Left kidney (tissue), 2 donors: ENCODE measurements around the gene ITSN1. TPM values are rescaled to one million over a fixed set of nuclear protein-coding genes. Genes with fewer than 3 reads are reported as not detected.

Experiments used
- DNase-seq: peaks from one replicate; pipeline ENCODE4 v3.0.0-alpha.2; 2013
- polyA plus RNA-seq: library from polyadenylated mRNA; unstranded; fragments of 120-200 nt; gene quantifications from one replicate; pipeline ENCODE4 v1.2.1, GENCODE V29; 2013; ENCODE audit not compliant: insufficient read length

Gene ITSN1
- polyA plus RNA-seq, 1 donor, result 56.2 TPM

DNA sequence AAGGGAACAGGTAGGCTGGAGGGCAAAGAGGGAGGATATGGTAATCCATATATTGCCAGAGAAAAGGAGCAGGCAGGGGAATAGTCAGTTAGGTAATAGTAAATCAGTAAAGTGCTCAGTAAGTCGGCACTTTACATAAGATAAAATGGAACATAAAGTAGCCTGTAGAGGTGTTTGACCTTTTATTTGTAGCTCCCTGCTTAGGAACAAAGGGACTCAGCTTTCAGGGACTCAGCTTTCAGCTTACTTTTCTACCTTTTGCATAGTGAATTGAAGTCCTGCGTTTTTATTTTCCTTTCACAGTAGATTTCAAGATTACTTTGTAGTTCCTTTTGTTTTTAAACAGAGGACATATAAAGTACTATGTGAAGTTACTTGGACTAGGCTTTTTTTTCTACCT lies 87.3 kb downstream of the ITSN1 start:
- no peak for DNase-seq

DNA sequence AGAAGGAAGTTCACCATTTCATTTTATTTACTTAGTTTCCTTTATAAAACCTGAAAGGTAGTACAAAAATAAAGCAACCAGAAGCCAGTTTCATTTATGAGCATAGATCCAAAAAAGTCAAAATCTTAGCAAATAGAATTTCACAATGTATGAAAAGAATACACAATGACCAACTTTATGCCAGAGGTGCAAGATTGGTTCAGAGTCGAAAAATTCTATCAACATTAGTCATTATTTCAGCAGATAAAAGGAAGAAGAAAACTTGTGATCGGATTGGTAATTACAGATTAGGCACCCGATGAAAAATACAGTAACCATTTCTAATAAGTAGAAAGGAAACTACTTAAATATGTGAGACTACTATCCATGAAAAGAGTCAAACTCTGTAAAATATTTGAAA lies 89.1 kb downstream of the ITSN1 start:
- no peak for DNase-seq

DNA sequence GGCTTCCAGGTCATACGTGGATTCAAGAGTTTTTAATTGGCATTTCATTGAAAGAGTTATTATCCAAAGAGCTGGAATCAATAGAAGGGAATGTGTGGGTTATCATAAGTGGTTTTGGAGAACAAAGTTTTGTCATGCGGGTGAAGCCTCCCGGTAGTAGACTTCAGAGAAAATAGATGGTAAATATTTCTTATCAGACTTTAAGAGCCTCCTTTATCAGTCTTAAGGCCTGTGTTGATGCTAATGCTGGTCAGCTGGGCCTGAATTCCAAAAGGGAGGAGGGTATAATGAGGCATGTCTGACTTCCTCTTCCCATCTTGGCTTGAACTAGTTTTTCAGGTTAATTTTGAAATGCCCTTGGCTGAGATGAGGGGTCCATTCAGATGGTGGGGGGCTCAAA lies 89.7 kb downstream of the ITSN1 start:
- no peak for DNase-seq

DNA sequence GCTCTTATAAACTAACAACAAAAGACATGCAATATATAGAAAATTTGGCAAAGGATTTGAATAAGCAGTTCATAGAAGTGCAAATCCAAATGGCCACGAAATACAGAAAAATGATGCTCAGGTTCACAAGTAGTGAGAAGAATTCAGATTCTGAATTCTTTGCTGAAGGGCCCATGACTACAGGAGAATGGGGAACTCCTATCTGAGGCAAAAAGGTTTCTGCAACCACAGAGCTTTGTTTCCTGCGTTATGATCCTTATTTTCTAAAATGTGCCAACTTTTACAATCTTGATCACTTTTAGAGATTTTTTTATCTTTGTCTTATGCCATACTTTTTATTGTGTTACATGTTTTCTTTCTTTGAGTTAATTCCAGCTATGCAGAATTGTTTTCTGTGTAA lies 91.3 kb downstream of the ITSN1 start:
- no peak for DNase-seq

DNA sequence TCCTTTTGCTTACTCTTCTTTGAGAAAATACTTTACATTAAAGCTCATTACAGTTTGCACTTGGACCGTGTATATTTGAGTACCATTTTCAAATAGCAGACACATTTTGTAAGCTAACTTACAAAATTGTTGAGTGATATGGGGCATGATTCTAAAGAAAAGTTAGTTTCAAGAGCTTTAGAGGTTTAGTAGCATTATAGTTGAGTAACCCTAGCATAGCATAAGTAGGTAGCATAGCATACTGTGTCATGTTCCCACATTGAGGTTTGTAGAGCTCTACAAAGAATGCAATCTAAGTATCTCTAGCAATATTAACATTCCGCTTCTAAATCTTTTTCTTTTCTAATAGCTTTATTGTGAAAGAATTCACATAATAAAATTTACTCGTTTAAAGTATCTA lies 92.0 kb downstream of the ITSN1 start:
- no peak for DNase-seq

DNA sequence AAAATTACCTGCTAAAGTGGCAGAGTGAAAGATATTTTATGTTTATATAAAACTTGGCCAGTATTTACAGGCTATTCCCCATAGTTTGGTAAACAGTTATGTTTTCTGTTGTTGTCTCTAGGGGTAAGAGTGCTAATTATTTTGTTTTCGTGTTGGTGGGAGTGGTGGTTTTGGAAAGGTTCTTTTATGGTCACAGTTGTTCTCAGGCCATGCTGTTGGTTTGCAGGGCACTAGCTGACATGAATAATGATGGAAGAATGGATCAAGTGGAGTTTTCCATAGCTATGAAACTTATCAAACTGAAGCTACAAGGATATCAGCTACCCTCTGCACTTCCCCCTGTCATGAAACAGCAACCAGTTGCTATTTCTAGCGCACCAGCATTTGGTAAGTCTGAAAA lies 92.5 kb downstream of the ITSN1 start:
- no peak for DNase-seq

DNA sequence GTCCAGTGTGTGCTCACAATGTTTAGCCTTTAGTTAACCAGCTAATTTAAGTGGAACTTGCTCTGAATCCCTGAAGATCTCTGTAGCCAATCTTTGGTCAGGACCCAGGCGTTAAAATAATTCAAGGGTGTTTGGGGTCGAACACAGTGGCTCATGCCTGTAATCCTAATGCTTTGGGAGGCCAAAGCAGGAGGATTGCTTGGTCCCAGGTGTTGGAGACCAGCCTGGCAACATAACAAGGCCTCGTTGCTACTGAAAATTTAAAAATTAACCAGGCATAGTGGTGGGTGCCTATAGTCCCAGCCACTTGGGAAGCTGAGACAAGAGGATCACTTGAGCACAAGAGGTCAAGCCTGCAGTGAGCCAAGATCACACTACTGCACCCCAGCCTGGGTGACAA lies 94.3 kb downstream of the ITSN1 start:
- DNase-seq, result no peak

DNA sequence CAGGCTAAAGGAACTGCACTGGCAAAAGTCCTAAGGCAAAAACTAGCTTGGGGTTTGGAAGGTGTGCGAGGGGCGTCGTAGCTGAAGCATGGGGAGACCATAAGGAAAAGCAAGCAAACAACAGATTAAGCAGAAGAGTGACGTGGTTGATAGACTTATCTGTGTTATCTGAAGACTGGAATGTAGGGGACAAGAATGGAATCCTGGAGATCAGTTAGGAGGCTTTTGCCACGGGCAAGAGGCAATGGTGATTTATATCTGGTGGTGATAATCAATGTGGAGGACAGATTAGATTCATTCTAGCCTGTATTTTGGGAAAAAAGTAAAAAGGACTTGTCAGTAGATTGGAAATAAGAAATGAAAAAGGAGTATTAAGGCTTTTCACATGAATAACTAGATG lies 97.4 kb downstream of the ITSN1 start:
- DNase-seq, result no peak

DNA sequence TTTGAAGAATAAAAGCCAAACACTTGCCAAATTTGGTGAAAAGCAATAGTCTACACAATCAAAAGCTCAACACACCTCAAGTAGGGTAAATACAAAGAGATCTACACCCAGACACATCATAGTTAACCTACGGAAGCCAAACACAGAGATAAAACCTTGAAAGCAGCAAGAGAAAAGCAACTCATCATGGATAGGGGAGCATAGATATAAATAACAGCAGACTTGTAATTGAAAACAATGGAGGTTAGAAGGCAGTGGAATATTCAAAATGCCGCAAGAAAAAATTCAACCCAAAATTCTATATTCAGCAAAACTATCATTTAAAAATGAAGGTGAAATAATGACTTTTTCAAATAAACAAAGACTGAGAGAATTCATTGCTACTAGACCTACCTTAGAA lies 105.1 kb downstream of the ITSN1 start:
- no peak for DNase-seq

DNA sequence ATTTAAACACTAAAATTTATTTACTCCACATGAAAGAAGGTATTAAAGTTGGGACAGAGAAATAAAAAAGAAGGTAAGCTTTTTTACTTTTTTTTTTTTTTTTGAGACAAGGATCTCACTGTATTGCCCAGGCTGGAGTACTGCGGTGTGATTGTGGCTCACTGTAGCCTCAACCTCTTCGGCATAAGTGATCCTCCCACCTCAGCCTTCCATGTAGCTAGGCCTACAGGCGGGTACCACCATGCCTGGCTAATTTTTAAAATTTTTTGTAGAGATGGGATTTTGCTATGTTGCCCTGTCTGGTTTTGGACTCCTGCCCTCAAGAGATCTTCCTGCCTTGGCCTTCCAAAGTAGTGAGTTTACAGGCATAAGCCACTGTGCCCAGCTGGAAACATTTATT lies 106.6 kb downstream of the ITSN1 start:
- no peak for DNase-seq

DNA sequence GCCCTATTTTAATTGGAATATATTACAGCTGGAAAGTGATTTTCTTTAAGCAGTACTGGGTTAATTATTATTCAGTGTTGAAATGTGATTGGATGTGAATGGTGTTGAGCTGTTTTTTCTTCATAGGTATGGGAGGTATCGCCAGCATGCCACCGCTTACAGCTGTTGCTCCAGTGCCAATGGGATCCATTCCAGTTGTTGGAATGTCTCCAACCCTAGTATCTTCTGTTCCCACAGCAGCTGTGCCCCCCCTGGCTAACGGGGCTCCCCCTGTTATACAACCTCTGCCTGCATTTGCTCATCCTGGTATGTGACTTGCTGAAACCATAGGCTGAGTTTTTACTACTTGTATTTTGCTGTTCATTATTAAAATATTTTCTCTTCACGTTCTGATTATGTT lies 107.7 kb downstream of the ITSN1 start:
- DNase-seq, result no peak

DNA sequence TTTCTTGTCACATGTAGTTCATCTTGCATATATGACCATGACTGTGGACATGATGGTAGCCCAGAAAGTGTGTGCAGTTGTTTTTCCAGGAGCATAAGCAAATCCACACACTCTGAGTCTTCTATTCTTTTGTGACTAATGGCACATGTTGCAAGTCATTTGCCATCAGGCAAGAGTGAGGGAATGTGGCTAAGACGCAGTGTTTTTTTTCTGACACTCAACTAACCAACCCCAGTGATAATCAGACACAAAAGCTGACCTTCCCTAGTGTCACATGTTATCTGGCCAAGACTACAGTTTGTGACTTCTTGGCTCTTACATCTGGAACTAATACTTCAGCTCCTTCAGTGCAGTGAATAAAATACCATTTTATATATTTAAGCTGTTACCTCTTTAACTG lies 108.8 kb downstream of the ITSN1 start:
- no peak for DNase-seq

DNA sequence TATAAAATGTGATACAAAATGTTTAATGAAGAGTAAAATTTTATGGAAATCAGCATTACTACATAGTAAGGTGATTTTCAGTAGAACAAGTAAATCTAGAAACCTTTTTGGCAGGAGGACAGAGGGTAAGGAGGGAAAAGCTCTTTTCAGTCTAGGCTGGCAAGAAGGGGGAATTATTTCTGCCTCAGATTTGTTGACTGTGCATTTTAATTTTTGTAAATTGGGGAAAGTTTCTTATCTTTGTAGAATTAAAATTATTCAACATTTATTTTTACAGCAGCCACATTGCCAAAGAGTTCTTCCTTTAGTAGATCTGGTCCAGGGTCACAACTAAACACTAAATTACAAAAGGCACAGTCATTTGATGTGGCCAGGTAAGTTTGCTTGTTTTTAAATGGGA lies 109.2 kb downstream of the ITSN1 start:
- no peak for DNase-seq

DNA sequence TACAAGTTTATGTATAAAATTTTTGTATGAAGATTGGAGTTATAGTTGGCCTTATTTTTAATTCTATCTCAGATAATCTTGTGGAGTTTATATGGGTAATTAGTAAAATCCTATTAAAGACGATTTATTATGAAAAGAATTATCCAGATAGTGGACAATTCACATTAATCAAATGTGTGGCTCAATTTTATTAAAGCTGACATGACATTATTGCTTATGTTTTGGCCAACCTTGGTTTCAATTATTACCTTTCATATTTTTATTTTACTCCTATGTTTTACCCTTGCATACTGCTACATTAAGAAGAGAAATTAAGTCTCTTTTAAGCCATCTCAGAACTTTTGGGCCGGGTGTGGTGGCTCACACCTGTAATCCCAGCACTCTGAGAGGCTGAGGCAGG lies 110.0 kb downstream of the ITSN1 start:
- no peak for DNase-seq

DNA sequence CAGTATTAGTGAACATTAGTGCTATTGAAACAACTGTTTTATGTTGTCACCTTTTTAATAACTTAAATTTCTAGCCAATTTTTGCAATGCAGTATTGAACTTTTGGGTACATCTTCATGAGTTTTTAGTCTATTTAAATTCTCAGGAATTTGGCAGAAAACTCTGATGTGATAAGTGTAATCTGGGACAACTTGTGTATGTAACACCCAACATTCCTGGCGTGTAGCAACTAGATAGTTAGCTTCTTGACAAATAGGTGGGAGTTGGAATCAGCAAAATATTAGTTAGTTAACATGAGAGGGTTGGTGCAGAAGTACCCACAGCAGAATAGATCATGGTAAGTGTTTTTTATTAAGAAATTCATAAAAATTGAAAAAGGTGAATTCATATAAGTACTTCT lies 111.6 kb downstream of the ITSN1 start:
- DNase-seq, result no peak

DNA sequence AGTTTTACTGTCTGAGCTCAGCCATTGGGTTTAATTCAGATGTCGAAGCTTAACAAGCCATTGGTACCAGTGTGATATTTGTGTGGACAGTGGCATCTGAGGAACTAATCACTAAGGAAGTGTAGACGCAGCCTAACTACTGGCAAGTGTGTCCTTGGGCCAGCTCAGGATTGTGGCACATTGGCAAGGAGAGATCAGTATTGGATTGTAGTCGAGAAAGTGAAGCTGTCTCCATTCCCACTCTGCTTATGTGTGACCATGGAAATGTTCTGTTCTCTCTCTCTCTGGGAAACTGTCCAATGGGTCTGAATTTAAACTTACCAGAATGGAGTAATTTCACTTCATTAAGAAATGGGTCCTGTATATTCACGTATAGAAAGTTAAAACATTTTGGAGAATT lies 112.2 kb downstream of the ITSN1 start:
- DNase-seq, result no peak

DNA sequence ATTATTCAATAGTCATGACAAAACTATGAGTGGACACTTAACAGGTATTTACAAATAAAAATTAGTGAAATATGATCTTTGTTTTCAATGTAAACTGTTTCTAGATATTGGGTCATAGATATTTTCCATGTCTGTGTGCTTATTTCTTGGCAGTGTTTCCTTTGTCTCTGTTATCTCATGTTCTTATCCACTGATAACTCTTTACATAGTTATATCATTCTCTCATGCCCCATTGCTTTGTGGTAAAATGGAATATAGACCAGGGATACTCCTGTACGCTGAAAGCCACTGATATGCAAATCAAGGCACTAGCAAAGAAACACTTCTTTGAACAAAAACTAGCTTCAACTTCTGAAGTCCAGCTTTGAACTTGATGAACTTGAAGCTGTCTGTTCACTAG lies 113.1 kb downstream of the ITSN1 start:
- no peak for DNase-seq

DNA sequence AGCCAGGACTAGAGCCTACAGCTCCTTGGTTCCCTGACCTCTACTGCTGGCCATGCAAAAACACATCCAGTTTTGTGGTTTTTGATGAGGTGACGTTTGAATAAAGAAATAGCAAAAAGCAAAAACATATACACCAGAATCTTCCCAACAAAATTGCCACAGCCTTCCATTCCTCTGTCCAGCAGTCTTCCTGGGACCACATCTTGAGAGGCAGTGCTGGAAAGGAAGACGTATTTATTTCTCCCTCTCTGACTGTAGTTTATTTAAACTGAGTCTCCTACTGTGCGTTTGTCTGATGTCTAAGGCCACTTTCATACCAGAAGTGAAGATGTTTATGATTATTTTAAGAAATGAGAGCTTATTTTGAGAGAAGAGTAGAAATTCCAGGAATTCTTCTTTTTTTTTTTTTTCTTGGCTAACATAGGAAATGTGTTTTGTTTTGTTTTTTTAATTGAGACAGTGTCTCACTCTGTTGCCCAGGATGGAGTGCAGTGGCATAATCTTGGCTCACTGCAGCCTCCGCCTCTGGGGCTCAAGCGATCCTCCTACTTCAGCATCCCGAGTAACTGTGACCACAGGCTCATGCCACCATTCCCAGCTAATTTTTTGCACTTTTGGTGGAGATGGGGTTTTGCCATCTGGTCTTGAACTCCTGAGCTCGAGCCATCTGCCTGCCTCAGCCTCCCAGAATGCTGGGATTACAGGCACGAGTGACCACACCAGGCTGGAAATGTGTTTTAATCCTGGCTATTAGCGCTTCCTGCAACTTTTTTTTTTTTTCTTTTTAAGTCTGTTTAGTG lies 118.5 kb downstream of the ITSN1 start:
- DNase-seq, result no peak

DNA sequence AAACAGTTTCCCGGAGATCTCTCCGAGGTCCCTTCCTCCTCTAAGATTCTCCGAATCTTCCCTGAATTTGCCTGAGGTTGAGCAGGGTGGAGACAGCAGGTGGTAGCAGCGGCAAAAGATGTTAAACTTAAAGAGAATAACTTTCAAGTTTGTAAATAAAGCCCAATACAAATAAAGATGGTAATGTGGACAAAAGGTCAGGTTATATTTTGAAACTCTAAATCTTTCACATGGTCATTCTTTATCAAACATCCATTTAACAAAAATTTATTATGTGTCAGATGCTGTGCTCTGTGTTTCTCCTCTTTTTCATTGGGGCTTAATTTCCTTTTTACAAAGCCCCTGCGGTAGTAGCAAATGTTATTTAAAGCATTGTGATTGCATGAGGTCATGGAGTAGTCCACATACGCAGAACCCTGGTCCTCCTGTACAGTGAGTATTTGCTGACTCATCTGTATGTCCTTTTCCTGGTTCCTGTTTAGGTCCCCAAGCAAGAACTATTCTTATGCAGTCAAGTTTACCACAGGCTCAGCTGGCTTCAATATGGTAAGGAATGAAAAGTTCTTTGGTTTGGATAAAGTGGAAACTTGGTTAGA lies 119.2 kb downstream of the ITSN1 start:
- peak; percentile 49 for DNase-seq

DNA sequence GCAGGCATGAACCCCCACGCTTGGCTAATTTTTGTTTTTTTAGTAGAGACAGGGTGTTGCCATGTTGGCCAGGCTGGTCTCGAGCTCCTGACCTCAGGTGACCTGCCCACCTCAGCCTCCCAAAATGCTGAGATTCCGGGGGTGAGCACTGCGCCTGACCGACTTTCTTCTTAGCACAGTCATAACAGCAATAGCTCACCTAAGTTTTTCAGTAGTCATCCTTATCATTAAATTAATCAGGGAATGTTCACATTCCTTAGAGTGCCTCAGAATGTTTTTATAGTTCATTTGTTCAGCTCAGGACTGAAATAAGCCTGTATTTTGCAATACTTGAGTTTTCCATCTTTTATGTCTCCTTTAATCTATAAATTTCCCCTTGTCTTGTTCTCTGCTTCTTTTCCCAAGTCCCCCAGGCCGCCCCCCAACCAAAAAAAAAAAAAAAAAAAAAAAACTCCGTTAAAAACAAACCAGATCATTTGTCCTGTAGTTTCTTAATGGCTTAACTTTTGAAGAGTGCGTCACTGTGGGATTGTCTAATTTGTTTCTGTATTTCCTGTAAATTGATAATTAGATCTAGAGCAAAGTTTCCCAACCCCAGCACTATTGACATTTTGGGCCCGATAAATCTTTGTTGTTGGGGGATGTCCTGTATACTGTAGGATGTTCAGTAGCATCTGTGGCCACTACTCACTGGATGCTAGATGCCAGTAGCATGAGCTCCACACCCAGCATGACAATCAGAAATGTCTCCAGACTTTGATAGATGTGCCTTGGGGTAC lies 120.7 kb downstream of the ITSN1 start:
- no peak for DNase-seq

DNA sequence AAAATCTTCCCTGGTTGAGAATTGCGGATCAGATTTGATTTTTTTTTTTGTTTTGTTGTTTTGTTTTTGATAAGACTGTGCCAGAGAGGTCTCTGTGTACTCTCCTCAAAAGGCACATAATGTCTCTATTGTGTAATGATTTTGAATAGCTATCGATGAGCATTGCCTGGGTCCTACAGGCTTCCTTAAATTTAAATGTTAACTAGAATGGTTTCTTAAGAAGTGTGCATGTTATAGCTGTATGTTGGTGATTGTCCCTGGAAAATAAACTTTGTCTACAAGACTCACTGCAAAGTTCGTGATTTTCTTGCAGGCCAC lies 121.2 kb downstream of the ITSN1 start:
- no peak for DNase-seq

DNA sequence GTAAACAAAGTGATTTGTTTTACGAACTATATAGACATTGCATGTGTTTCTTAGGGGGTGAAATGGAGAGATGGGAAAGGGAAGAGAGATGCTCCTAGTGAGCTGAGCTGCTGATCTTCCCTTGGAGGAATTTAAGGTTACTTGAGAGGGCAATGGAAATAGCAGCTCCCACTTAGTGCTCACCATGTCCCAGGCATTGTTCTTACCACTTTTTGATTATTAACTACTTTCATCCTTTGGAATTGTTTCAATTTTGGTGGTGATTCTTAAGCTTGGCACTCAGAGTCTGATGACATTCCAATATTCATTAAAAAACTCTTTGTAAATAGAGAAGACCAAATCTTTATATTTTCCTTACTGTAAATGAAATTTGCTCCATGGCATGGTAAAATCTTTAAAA lies 124.9 kb downstream of the ITSN1 start:
- no peak for DNase-seq

DNA sequence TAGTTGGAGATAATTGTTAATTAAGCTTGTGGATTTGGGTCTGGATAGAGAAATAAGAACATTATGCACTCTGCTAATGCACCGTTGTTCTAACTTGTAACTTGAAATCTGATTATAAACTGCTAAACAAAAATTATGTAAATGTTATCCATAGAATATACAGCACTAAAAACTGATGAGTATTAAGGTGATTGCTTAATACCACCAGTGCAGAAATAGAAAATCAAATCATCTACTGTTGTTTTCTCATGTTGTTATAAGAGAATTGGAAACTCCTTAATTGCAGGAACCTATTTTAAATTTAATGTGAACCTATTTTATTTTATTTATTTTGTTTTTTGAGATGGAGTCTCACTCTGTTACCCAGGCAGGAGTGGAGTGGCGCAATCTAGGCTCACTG lies 125.7 kb downstream of the ITSN1 start:
- no peak for DNase-seq

DNA sequence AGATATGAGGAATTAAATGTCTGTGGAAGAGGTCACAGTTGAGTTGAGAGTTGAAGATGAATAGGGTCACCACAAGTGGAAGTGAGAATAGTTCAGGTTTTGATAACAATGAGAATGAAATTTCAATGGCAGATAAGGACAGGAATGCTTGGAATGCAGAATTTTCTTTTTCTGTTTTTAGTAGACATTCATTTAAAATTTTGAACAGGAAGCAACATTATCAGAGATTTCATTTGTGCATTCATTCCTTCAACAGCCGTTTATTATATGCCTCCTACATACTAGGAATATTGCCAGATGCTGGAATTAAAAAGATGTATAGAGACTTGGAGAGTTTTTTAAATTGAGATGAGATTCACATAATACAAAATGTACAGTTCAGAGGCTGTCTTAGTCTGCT lies 126.8 kb downstream of the ITSN1 start:
- DNase-seq, result no peak
